GM21423 (cell line): Measurements from ENCODE around the gene UBL4B.
"Not testable (repeated sequence)": the region's sequence is repeated elsewhere in the genome, so short reads cannot be mapped to it uniquely, and the experiment has no call there.

Experiments
- ATAC-seq: cut with Tn5 transposase; IDR thresholded peaks from one replicate; pipeline ENCODE4 v1.9.1; 2021; ENCODE audit warnings: mild to moderate bottlenecking, moderate library complexity; ENCODE audit not compliant: unreplicated experiment

UBL4B gene, protein sequence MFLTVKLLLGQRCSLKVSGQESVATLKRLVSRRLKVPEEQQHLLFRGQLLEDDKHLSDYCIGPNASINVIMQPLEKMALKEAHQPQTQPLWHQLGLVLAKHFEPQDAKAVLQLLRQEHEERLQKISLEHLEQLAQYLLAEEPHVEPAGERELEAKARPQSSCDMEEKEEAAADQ

DNA sequence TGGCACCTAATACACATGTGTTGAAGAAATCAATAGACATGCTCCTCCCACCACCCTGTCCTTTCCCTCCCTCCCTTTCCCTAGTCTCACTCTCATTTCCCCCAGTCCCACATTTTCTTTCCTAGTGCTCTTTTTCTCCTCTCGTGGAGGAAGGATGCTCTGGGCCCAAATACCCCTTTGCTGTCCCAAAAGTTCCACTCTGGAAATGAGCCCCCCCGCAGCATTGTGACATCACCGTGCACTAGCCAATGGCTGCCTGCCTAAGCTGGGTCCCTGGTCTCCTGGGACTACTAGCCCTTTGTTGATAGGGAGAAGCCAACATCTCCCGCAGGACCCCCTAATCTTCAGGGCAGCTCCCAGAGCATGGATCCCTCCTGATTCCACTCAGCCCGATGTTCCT, at the start of gene UBL4B:
TSS of gene UBL4B (plus strand) at position 301 of the 400 bp plus-strand sequence. CDS start at position 393, 92 bp downstream.
- ATAC-seq: no peak

DNA sequence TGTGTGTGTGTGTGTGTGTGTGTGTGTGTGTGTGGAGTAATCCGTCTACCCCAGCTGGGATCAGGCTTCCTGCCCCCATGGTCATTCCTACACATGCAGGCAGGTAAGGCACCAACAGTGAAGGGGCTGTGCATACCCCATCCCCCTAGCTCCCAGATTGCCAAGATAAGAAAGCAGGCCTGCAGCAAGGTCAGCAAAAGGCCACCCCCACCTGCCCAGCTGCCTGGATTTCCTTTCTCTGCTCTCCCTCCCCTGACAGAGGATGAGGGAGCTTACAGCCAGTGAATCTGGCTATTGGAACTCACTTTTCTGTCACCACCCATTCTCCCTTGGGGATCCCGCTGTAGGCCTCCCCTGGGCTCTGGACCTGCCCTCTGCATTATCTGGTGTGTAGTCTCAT, 49.6 kb upstream of the UBL4B start:
- ATAC-seq: no peak

DNA sequence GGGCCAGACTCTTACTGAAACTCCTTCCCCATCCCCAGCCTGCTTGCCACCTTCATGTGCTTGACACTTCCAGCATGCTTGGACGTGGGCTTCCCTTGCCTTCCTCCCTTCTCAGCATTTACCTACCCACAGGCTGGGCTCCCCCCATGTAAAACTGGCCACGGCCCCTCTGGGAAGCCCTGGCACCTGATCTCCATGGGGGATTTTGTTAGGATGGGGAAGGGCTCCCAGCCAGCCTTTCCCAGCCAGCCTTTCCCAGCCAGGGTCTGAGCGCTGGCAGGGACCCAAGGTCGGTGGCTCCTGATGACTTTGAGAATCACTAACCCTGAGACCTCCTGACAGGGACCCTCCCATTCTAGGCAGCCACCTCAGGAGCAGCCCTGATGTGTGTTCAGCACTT, 48.5 kb upstream of the UBL4B start:
- no peak for ATAC-seq

DNA sequence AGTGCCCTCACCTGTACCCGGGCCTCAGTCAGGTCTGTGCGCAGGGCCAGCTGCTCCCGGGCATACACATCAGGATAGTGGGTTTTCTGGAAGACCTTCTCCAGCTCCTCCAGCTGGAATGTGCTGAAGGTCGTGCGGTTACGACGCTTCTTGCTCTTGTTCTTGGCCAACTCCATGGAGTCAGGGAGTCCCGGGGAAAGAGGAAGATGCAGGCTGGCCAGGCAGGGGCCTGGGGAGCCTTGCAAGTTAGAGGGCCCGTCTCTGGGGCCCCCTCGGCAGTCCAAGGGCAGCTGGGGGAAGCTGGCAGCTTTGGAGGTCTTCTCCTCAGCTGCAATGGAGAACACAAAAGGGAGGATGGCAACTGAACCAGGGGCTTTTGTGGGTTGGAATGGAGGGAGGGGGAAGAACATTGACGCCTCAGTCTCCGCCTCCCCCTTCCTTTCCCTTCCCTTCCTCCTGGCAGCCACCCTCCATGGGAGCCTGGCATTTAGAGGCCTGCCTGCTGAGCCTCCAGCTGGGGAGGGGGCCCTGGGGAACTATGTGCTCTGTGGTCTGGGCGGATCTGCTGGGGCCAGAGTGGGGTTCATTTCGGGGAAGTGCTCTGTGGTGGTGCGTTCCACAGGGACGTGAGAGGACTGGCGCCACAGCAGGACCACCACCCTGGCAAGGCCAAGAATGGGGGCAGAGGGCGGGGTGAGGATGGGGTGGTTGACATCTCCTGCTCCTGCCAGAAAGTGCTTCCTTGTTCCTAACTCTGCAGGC, 47.5 kb upstream of the UBL4B start:
- ATAC-seq: no peak

DNA sequence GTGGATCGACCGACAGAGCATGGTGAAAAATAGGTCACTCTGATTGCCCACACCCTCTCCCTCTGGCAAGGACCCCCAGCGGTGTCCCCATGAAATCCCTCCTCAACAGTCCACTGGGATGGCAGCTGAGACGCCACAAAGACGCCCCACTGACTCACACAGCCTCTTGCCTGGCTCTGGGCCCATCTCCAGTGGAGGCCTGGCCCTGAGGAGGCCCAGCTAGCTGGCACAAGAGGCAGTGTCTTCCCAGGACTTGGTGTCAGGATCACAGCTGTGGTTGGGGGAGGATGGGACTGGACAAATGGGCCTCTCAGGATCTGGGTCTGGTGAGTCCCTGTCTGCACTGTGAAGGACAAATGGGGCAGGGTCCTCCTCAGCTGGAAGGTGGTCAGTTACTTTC, 46.4 kb upstream of the UBL4B start:
- no peak for ATAC-seq

DNA sequence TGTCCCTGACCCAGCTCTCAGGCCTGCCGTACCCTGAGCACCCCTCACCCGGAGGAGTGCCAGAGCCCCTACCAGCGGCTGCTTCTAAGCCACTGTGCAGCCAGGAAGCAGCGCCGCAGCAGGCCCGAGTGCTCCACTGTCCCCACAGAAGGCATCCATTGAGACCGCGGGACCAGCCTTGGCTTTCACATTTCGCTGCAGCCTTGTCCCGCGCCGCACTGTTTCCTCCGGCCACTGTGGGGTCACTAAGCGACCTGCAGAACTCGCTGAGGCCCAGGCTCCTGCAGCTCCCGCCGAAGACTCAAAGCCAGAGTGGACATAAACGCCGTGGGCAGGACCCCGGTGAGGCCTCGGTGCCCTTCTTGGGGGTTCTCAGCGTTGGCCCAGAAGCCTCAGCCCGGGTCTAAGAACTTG, 44.8 kb upstream of the UBL4B start:
- ATAC-seq: no peak

DNA sequence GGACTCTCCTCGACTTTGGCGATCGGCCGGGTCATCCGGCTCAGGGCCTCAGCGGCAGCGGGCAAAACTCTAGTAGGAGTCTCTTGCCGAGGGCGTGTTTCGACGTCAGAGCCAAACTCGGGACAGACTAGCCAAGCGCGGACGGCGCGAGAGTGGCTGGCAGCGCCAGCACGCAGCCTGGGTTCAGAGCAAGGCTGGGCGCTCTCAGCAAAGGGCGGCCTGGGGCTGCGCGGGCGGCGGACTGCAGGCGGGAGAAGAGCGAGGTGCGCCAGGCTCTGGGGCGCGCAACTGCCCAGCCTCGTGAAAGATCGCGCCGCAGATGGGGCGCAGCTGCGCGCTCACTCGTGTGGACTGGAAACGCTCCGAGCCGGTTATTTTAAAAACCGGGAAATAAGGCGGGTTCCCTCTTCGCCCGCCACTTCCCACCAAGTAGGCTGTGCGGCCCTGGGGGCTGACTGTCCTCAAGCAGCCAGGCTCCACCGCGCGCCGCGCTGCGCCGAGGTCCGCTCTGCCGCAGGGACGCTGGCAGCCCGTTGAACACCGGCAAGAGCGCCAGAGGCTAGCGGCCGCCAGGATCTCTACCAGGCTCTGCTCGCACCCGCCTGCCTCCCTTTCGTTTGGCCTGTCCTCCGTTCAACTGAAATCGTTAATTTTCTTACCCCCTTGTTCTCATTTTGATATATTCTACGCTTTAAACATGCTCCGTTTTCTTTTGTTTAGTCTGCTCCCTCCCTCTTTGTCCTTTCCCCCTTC, 44.2 kb upstream of the UBL4B start:
- no peak for ATAC-seq

DNA sequence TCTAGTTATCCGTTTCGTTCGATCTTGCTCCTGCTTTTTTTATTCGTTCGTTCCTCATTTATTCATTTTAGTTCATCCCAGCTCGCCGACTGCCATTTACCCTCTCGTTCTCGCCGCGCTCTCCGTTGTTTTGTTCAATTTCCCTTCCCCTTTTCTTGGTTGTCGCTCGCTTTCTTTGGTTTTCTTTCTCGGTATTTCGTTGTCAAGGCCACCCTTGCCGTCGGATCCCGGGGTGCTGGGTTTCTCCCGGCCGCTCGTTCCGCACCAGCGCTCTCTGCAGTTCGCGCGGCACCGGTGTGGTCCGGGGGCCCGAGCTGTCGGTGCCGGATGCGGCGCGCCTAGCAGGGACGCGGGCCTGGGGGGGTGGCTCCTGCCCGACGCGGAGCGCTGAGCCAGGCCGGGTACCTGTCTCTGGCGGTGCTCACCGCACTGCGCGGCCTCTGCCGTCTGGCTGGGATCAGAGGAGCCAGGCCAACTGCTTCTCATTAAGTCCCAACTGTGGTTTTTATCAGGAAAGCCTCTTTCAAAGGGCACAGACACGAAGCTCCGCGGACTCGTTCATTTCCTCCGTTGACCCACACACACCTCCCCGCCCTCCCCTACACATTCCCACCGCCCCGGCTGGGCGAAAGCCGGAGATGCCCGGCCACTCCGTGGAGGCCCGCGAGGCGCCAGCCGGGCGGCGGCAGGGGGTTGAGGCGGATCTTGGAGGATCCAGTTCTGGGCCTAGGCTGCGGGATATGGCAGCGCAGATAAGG, 43.4 kb upstream of the UBL4B start:
- no peak for ATAC-seq

DNA sequence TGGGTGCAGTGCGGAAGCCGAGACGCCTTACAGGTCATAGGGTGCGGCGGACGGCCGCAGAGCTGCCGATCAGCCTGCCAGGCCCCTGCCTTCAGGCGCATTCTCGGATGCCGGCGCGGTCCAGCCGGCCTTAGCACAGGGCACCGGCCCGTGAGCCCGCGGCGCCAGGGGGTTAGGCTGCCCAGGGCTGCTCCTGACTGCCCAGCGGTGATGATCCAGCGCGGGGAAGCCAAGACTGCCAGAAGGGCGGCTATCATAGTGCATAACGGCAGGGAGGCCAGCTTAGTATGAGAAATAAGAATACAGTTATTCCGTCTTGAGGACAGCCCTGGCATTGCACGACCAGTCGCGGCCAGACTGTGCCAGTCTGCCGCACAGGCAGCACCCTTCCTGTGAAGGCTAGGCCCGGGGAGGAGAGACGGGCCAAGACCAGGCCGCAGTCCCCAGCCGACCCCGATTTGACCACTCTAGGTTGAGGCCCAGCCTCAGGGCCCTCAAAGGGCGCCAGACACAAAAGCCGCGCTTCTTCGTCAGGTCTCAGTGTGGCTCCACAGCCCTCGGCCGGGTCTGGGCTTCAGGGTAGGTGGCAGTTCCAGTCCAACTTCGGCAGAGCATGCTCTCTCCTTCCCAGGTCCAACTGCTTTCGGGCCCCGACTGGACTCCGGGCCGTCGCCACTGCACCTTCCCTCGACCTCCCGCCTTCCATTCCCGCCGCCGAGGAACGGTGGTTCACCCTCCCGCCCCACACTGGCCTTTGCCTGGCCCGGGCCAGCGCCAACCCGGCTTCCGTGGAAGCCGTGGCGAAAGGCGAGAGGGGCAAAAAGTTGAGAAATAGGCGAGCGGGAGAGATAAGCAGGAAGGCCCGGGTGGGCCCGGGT, 42.6 kb upstream of the UBL4B start:
- no peak for ATAC-seq

DNA sequence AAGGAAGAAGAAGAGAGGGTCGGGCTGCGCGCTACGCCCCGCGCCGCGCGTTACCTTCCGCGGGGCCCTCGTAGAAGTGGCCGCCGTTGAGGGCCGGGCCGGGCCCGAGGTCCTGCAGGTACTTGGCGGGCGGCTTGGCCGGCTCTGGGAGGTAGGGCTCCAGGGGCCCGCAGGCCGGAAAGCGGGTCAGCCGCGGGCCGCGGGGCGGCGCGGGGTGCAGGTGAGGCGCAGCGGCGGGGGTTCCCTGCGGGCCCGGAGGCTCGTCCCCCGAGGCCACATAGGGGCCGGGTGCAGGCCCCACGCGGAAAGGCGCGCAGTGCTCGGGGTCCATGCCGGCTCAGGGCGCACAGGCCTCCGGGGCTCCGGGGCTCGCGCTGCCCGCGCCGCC, 42.0 kb upstream of the UBL4B start:
- ATAC-seq: no peak

DNA sequence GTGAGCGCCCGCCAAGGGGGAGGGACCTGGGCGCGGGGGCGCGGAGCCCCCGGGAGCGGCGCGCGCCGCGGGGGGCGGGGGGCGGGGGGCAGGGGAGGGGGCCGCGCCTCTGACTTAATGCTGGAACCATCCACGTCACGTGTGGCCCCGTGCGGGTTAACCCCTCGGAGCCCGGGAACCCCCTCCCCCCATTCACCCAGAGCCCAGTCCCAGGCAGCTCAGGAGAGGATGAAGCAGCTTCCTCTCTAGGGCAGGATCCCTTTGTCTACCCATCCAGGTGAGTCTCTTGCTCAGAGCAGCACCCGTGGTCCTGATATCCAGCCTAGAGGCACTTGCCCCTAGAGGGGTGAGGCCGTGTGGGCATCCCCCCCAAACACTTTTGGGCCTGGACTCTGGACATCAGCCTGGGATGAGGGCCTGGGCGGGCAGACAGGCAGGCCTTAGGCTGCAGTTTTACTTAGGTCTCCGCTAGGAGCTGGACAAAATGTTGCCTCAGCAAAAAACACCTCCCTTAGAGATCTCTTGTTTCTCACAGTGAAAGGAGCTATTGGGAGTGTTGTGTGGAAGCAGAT, 41.5 kb upstream of the UBL4B start, which contains the start of gene ALX3:
TSS of gene ALX3 (minus strand) at position 2 of the 572 bp plus-strand sequence. CDS start 60 bp downstream, outside the sequence.
- ATAC-seq: no peak

DNA sequence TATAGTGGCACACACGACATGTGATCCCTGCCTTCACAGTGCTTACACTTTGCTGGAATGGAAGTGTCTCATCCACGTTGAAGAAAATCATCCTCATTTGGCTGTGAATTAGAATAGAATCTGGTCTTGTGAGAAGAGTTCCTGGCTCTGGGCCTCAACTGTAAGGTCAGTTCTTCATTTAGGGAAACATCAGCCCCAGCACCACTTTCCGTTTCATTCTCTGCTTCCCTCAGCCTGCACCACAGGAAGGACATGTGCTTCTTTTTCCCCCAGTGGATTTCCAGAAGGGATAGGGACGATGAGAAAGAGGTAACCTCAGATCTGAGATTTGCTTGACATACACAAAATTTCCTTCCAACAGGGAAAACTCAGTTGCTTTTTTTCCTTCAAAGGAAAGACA, 38.1 kb upstream of the UBL4B start:
- ATAC-seq: no peak

DNA sequence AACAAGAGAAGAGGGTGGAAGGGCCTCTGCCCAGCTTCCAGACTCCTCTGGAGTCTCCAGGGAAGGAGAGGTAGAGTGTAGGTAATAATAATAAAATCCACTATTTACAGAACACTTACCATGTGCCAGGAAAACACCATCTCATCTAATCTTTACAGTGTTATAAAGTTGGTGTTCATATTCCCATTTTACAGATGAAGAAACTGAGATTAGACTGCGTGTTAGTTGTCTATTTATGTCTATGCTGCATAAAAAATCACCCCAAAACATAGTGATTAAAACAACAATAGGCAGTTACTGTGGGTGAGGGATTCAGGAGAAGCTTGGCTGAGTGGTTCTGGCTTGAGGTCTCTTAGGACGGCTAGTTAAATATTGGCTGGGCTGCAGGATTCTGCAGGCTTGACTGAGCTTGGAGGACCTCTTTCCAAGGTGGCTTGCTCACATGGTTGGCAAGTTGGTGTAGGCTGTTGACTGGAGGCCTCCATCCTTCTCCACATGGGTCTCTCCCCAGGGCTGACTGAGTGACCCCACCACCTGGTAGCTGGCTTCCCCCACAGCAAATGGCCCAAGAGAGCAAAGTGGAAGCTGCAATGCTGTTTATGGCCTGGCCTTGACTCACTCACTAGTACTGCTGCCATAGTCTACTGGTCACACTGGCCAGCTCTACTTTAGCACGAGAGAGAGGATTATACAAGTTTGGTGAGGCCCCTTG, 35.3 kb upstream of the UBL4B start:
- no peak for ATAC-seq

DNA sequence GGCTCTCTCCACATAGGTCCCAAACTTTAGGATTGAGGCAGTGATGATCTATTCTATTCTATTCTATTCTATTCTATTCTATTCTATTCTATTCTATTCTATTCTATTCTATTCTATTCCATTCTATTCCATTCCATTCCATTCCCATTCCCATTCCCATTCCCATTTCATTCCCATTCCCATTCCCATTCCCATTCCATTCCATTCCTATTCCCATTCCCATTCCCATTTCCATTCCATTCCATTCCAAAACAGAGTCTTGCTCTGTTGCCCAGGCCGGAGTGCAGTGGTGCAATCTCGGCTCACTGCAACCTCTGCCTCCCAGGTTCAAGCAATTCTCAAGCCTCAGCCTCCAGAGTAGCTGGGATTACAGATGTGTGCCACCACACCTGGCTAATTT, 32.2 kb upstream of the UBL4B start:
- not testable (repeated sequence) for ATAC-seq

DNA sequence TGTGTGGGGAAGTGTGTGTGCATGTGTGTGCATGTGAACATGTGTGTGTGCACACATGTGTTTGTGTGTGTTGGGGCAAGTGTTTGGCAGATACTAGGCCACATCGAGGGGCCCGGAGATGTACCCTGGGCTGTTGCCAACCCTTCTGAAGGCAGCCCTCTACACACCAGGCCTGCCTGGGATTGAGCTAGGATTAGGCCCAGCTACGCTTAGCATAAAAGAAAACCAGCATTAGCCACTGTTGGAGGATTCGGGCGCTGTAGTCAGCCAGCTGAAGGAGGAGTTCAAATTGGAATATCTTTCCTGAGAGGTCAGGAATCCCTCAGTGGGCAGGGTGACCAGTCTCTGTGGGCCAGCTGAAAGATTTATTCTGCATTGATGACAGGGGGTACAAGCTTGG, 31.2 kb upstream of the UBL4B start:
- ATAC-seq: no peak

DNA sequence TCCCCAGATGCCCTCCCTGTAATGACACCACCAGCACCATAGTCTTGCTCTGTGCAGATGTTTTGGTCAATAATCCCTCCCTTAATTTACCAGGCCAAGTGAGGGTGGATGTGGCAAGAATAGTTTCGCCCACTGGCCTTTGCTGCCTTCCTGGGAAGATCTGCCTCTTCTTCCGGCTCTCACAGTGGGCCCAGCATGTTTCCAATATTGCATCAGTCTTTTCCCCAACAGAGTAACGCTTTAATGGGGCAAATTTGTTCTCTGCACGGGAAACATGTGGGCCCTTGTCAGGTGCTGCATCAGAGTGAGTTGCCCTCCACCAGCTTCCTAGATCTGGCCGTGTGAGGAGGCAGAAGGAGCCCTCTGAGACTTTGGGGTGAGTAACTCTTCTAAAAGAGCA, 29.8 kb upstream of the UBL4B start:
- ATAC-seq: no peak

DNA sequence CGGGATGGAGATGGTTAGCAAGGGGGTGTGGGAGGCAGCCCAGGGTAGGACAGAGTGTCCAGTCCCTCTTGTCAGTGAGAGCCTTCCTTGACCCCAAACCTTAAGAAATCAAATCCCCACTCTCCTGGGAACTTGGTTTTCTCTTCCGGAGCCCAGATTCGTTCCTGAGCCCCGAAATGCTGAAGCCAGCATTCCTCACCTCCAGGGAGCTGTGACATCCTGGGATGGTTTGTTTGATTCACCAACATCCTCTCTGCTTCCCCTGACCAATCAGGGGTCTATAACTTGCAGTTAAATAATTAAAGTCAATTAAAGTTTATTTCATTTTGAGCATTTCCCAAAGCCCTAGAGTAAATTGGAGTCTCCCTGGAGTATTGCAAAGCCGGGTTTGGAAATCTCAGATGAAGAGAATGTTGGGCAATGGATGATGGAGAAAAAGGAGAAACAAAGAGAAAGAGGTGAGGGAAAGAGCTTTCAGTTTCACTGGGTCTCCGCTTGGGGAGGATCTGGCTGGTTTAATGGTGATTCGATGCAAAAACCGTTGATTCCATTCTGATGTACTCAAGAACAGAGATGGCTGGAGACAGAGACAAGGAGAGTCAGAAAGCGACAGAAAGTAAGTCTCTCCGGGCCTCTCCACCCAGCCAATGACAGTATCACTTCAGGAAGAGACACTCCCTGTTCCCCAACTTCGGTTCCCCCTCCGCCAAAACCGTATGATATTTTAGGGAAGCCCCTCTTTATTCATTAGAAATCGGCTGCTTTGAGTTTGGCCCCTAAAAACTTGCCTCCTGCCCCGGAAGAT, 29.0 kb upstream of the UBL4B start:
- no peak for ATAC-seq

DNA sequence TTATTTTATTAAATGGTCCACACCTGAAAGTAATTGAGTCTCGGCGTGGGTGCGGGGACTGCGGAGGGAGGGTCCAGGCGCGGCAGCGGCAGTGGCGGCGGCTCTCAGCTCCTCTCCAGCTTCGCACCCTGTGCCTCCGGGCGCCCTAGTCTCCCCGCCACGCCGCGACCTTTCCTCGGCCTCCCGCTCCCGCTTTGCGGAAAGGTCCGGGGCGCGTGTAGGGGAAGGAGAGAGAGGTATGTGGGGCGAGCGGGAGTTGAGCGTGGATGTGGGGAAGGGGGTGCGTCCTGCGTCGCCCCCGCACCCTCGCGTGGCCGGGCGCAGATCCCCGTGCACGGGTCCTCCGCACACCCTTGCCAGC, 28.4 kb upstream of the UBL4B start:
- no peak for ATAC-seq
